HG03175 (cell line): ENCODE data around the gene DLG2.
A peak's percentile ranks its signal among the peaks of the same experiment; 100 is the strongest.

Experiments
- ATAC-seq: cut with Tn5 transposase; IDR thresholded peaks from one replicate; pipeline ENCODE4 v1.9.1; 2021; ENCODE audit warnings: mild to moderate bottlenecking, moderate library complexity; ENCODE audit not compliant: unreplicated experiment

The DLG2 gene

GRCh38 chr11:84003181-84003580, 1624.0 kb downstream of the DLG2 start:
- no peak for ATAC-seq

GRCh38 chr11:83998921-83999320, 1628.2 kb downstream of the DLG2 start:
- ATAC-seq, result no peak

- no peak for ATAC-seq
Measured at GRCh38 chr11:83990160-83990733, 1636.9 kb downstream of the DLG2 start.

- ATAC-seq, result no peak
Measured at GRCh38 chr11:83982825-83983224, 1644.3 kb downstream of the DLG2 start.

GRCh38 chr11:83979593-83979992, 1647.6 kb downstream of the DLG2 start:
- no peak for ATAC-seq

- ATAC-seq, result no peak
Measured at GRCh38 chr11:83978942-83979341, 1648.2 kb downstream of the DLG2 start.

- no peak for ATAC-seq
Measured at GRCh38 chr11:83976086-83976485, 1651.1 kb downstream of the DLG2 start.

GRCh38 chr11:83972536-83972935, 1654.6 kb downstream of the DLG2 start:
- ATAC-seq, result no peak

- peak; percentile 25 for ATAC-seq
Measured at GRCh38 chr11:83971063-83971462, 1656.1 kb downstream of the DLG2 start.

GRCh38 chr11:83970061-83970671, 1657.0 kb downstream of the DLG2 start:
- peak; percentile 84 for ATAC-seq

- no peak for ATAC-seq
Measured at GRCh38 chr11:83957038-83957900, 1669.9 kb downstream of the DLG2 start.

- no peak for ATAC-seq
Measured at GRCh38 chr11:83956119-83956697, 1670.9 kb downstream of the DLG2 start.

- ATAC-seq, result no peak
Measured at GRCh38 chr11:83954780-83955179, 1672.4 kb downstream of the DLG2 start.

- no peak for ATAC-seq
Measured at GRCh38 chr11:83951521-83951920, 1675.6 kb downstream of the DLG2 start.

GRCh38 chr11:83948200-83948599, 1678.9 kb downstream of the DLG2 start:
- no peak for ATAC-seq

- ATAC-seq, result no peak
Measured at GRCh38 chr11:83945976-83946375, 1681.2 kb downstream of the DLG2 start.

- ATAC-seq, result no peak
Measured at GRCh38 chr11:83941050-83941449, 1686.1 kb downstream of the DLG2 start.

GRCh38 chr11:83938148-83938547, 1689.0 kb downstream of the DLG2 start:
- no peak for ATAC-seq

- ATAC-seq, result no peak
Measured at GRCh38 chr11:83933008-83933407, 1694.1 kb downstream of the DLG2 start.

- no peak for ATAC-seq
Measured at GRCh38 chr11:83927422-83927821, 1699.7 kb downstream of the DLG2 start.

- ATAC-seq, result no peak
Measured at GRCh38 chr11:83924795-83925542, 1702.2 kb downstream of the DLG2 start.
